DND-41 (cell line): ENCODE data around the gene MAPK6.

Experiments
- ATAC-seq: fragments of 200-7000 bp; cut with Tn5 transposase; 3 replicates; pipeline ENCODE4 v1.9.1; 2021; ENCODE audit warnings: low read depth; ENCODE audit not compliant: insufficient read depth
- DNase-seq: peaks from one replicate; pipeline ENCODE4 v3.0.0-alpha.2; 2020
- H2AFZ ChIP-seq: 2 replicates; pipeline ENCODE4 v1.6.0; 2012; ENCODE audit warnings: low read depth, low read length
- H3K27ac ChIP-seq: 2 replicates; pipeline ENCODE4 v1.5.1; 2012; ENCODE audit warnings: low read length, inconsistent platforms
- H3K27me3 ChIP-seq: fragments of 200-600 bp; sonication (generic); 2 replicates; pipeline ENCODE4 v1.6.0; 2012; ENCODE audit warnings: low read length, mild to moderate bottlenecking, inconsistent platforms; ENCODE audit not compliant: insufficient read depth, poor library complexity
- H3K36me3 ChIP-seq: 2 replicates; pipeline ENCODE4 v1.5.1; 2012; ENCODE audit warnings: low read length, inconsistent platforms; ENCODE audit not compliant: insufficient read depth
- H3K4me1 ChIP-seq: 2 replicates; pipeline ENCODE4 v1.5.1; 2012; ENCODE audit warnings: mild to moderate bottlenecking, low read length; ENCODE audit not compliant: insufficient read depth
- H3K4me2 ChIP-seq: 2 replicates; pipeline ENCODE4 v1.6.0; 2012; ENCODE audit warnings: mild to moderate bottlenecking, moderate library complexity, low read length, inconsistent platforms; ENCODE audit not compliant: insufficient read depth
- H3K4me3 ChIP-seq, 2 experiments: fragments of 200-600 bp in 1 of 2; shearing (Covaris generic) in 1 of 2; 2 replicates each; pipeline ENCODE4 v1.5.1; 2012 to 2016; ENCODE audit warnings: inconsistent platforms in 2 of 2, low read length in 2 of 2, mild to moderate bottlenecking in 2 of 2, low read depth in 1 of 2, moderate library complexity in 1 of 2
- H3K79me2 ChIP-seq: 2 replicates; pipeline ENCODE4 v1.6.0; 2012; ENCODE audit warnings: low read length, inconsistent platforms; ENCODE audit not compliant: insufficient read depth
- H3K9ac ChIP-seq: 2 replicates; pipeline ENCODE4 v1.6.0; 2012; ENCODE audit warnings: low read depth, mild to moderate bottlenecking, inconsistent platforms, low read length, moderate library complexity
- H3K9me3 ChIP-seq: 2 replicates; pipeline ENCODE4 v1.5.1; 2012; ENCODE audit warnings: low read length, moderate library complexity, mild to moderate bottlenecking, inconsistent platforms; ENCODE audit not compliant: insufficient read depth, severe bottlenecking
- H4K20me1 ChIP-seq: 2 replicates; pipeline ENCODE4 v1.6.0; 2012; ENCODE audit warnings: low read length; ENCODE audit not compliant: insufficient read depth
- CTCF ChIP-seq: IDR thresholded peaks from 2 replicates; pipeline ENCODE4 v1.5.1; 2012; ENCODE audit warnings: borderline replicate concordance, low read length, moderate library complexity, mild to moderate bottlenecking; ENCODE audit not compliant: poor library complexity, severe bottlenecking; ENCODE audit errors: extremely low read depth
- EZH2 ChIP-seq: IDR thresholded peaks from 3 replicates; pipeline ENCODE4 v1.6.1; 2012; ENCODE audit warnings: borderline replicate concordance, low read depth, mild to moderate bottlenecking, moderate library complexity, low read length, inconsistent platforms; ENCODE audit not compliant: severe bottlenecking

Gene MAPK6

GRCh38 chr15:52109559-52110451, 90.8 kb downstream of the MAPK6 start:
- H3K79me2 ChIP-seq = no peaks in the 10 kb centered on the region
- H3K4me2 ChIP-seq = no peak overlapping the region
- H3K36me3 ChIP-seq = no peaks in the 10 kb centered on the region
- DNase-seq = no peak
- H3K9ac ChIP-seq = no peak overlapping the region
- no peaks in the 10 kb centered on the region for H3K27me3 ChIP-seq
- H3K27ac ChIP-seq = no peak overlapping the region
- H3K4me1 ChIP-seq = no peaks in the 10 kb centered on the region
- no peak overlapping the region for H3K4me3 ChIP-seq
- H2AFZ ChIP-seq = no peak overlapping the region
- H4K20me1 ChIP-seq = no peaks in the 10 kb centered on the region
- no peaks in the 10 kb centered on the region for H3K9me3 ChIP-seq
- TF ChIP-seq EZH2 = no peak
- no peak for TF ChIP-seq CTCF
- ATAC-seq = no peak

GRCh38 chr15:52111517-52112202, 92.6 kb downstream of the MAPK6 start:
- H3K9ac ChIP-seq = no peak overlapping the region
- DNase-seq (no peak), ATAC-seq (no peak)
- no peaks in the 10 kb centered on the region for H3K36me3 ChIP-seq
- no peaks in the 10 kb centered on the region for H3K9me3 ChIP-seq
- H3K4me2 ChIP-seq = no peak overlapping the region
- no peaks in the 10 kb centered on the region for H3K27me3 ChIP-seq
- no peaks in the 10 kb centered on the region for H3K79me2 ChIP-seq
- TF ChIP-seq CTCF (no peak), EZH2 (no peak)
- no peaks in the 10 kb centered on the region for H4K20me1 ChIP-seq
- no peak overlapping the region for H3K27ac ChIP-seq
- no peaks in the 10 kb centered on the region for H3K4me1 ChIP-seq
- no peak overlapping the region for H3K4me3 ChIP-seq
- H2AFZ ChIP-seq = no peak overlapping the region

GRCh38 chr15:52112203-52112750, 93.3 kb downstream of the MAPK6 start:
- DNase-seq = no peak
- Histone ChIP-seq H3K4me3 (no peak overlapping the region), H3K9ac (no peak overlapping the region)

More at GRCh38 chr15:52112203-52112750, 93.3 kb downstream of the MAPK6 start:
- Histone ChIP-seq H3K36me3 (no peaks in the 10 kb centered on the region), H3K79me2 (no peaks in the 10 kb centered on the region), H3K27ac (no peak overlapping the region), H4K20me1 (no peaks in the 10 kb centered on the region), H3K27me3 (no peaks in the 10 kb centered on the region), H3K9me3 (no peaks in the 10 kb centered on the region), H3K4me2 (no peak overlapping the region), H3K4me1 (no peaks in the 10 kb centered on the region), H2AFZ (no peak overlapping the region)
- ATAC-seq = no peak
- TF ChIP-seq CTCF = no peak
- no peak for TF ChIP-seq EZH2
